IPS-NIHi7 (cell line): ENCODE results near the gene ARHGAP23.
A peak's percentile ranks its signal among the peaks of the same experiment; 100 is the strongest.

Source experiments
- DNase-seq: peaks from one replicate; pipeline ENCODE4 v3.0.0; 2012; ENCODE audit warnings: mixed read lengths; ENCODE audit errors: extremely low spot score

ARHGAP23 gene

DNA sequence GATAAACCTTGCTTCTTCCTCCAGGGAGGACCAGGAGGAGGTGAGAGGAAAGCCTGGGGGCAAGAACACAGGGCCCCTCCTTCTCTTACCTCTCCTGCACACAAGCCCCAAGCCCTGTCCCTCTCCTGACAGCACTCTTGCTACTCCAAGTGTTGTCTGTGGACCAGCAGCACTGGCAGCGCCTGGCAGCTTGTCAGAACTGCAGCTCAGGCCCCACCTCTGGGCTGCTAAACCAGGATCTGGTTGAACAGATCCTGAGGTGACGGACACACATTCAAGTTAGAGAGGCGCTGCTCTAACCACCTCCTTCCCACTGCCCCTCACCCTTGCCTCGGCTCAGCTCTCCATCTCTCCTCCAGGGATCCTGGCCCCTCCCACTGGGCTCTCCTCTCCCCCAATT is 121.0 kb downstream of the ARHGAP23 start:
- no peak for DNase-seq

DNA sequence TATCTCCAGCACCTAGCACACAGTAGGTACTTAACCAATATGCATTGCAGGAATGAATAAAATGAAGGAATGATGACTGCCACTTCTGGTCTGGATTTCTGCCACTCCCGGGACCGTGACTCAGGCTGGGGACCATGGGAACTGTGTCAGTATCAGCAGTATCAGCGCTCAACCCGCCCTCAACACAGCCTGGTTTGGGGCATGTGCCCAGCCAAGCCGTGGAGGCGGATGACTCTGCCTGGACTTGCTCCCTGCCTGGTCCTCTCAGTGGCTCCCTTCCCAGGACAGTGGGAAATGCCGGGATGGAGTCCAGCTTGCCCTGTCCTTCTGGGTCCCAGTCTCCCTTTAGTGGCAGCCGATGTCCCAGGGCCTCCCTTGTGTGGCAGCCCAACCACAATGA is 122.4 kb downstream of the ARHGAP23 start:
- no peak for DNase-seq

DNA sequence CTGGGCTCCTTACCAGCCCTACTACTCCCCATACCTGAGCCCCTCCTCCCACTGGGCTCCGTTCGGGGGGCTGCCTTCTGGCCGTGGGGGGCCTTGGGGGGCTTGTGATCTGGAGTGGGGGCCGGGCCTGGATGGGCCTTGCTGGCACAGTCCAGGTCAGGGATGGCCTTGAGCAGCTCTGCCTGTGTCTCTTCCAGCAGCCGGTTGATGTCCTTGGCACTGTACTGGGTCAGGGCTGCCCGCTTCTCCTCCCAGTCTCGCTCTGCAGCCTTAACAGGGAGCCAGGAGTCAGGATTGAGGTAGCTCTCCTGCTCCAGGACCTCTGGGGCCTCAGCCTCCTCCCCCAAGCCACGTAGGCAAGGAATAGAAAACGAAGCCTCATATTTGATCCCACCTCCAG is 122.9 kb downstream of the ARHGAP23 start:
- no peak for DNase-seq

DNA sequence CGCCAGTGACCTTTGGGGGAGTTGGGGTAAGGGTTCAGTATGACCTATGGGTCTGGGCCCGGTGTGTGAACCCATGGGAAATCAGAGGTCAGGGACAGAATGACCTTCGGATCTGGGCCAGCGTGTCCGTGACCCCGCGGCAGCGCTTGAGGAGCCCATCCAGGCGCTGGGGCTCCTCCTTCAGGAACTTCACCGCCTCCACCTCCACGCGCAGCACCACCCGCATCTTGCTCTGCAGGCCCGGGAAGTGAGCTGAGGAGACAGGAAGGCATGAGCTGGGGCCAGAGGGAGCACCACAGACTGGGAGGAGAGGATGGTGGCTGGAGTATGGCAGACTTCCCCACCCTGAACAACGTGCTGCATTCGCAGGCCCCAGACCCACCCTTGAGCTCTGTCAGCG is 124.1 kb downstream of the ARHGAP23 start:
- no peak for DNase-seq

DNA sequence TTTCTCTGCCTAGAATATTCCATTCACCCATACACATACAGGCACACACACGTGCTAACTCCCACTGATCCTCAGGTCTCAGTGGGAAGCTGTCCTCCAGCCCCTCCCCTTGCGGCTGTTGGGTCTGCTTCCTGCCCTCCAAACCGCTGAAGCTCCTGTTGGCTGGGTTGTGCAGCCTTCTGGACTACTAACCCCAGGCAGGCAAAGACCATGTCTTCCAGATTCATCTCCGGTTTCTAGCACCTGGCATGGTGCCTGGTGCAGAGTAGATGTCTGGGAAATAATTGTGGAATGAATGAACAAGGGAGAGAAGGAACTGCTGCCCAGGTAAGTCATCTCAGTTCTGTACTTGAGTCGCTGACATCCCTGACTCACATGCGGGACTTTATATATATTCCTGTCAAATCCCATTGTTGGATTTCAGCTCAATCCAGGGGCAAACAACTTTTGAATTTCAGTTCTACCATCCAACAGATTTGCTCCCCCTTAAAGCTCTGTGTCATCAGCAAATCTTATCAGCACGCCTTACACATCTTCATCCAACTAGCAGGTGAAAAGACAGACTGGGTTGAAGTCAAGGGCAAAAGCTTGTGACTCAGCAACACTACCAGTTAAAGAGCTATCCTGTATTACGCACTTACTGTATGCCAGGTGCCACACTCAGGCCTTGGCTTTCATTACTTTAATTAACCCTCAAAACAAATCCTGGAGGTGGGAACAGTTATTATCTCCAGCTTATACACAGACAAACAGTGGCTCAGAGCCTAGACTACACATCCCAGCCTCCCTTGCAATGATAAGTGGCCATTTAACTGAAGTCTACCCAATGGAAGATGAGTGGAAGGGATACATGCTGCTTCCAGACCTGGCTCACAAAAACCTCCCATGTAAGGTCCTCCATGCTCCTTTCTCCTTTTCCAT is 126.4 kb downstream of the ARHGAP23 start:
- no peak for DNase-seq

DNA sequence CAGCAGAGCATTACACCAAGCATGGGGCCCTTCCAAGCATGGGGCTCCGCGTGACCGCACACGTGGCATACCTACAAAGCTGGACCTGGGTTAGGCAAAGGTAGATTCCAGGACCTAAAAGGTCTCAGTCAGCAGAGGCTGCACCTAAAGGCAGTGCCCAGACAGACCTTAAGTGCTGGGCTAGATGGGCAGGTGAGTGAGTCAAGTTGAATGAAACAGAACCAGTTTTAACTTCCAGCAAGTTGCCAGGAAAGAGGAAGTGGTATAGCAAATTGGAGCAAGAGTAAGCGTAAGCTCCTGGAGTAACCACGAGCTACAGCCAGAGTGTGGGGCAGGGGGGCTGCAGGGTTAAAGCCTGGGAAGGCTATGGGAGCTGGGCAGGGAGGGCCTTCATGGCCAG is 128.0 kb downstream of the ARHGAP23 start:
- no peak for DNase-seq

DNA sequence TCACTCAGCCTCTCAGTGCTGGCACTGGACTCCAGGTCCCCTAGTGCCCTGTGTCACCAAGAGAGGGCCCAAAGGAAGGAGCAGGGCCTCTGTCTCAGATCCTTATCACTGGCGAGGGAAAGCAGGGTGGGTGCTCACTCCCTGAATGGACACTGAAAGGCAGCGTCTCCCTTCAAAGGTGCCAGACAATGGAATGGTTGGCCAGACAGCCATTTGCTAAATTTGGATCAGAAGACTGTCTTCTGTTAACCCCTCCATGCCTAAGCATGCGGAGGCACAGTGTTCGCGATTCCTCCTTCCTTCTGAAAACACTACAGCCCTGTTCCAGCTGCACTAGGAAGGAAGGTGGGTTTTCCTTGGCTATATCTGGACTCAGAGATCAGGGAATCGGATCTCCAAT is 129.1 kb downstream of the ARHGAP23 start:
- no peak for DNase-seq

DNA sequence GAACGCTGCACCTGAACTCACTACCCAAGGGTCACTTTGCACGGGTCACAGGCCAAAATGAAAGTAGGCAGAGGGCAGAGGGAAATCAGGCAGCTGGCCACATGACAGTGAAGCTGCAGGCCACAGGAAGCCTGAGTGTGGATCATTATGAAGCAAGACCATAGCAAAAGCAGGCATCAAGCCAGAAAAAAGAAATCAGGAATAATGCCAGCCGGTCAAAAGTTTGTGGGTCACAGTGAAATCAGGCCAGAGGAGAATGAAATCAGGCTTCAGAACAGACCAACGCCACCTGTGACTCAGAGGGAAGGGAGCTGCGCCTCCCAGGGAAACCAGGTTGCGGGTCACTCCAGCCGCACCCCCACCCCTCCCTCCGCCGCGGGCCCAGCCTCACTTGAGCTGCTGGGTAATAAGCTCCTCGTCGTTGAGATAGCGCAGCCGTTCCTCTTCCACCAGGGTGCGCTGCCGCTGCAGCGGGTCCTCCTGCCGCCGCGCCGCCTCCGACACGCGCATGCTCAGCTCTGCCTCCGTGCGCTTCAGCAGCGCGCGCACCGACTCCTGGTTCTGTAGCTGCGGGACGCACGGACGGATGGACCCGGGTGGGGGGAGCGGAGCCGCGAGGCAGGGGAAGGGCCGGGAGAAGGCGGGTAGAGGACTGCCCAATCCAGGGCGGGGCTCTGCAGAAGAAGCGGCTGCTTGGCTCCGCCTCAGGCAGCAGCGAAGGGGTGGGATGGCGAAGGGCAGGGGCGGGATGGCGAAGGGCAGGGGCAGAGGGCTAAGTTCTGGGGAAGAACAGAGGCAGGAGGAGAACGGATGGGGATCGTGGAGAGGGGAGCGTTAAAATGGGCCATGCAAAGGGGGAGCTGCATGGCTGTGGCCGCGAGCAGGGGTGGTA is 129.8 kb downstream of the ARHGAP23 start:
- DNase-seq = peak; percentile 97

DNA sequence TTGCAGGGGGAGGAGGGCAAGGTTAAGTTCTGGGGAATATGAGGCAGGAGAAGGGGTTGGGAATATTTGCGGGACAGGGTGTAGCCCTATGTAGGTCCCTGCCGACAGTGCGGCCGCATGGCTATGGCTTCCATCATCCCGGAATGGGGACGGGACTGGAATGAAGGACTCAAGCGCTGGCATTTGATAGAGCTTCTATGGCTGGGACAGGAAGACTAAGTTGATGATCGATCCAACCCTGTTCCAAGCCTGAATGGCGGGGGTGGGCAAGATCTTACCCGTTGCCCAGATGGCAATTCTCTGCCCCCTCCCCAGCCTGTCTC is 130.4 kb downstream of the ARHGAP23 start:
- DNase-seq = no peak

DNA sequence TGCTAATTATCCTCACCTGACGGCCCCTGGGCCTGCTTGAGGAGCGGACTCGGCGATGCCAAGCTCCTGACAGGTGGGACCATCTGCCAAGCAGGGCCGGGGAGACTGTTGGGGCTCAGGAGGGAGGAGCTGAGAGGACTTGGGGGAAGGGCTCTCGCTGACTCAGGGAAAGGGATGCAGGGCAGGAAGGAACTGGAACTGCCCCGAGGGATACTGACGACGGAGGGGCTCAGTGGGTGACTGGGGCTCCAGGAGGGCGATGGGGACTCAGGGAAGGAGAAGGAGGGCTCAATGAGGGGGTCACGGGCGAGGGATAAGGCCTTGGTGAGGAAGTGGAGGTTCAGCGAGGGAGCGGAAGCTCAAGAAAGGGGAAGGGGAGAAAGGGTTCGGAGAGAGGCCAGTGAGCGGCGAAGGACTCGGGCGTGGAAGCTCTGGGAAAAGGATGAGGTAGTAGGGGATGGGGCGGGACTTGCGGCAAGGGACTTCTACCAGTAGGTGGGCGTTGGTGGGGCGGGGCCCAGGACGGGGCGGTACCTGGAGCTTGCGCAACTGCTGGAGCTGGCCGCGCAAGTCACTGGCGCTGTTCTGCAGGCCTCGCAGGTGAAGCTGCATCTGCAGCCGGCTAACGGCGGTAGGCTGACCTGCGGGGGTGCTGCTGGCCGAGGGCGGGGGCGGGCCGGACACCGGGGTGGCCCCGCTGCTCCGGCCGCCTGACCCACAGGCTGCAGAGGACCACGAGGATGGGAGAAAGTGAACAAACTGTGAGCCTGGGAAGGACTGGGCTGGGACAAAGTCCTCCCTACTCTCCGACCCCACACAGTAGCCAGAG is 131.0 kb downstream of the ARHGAP23 start:
- peak; percentile 92 for DNase-seq

DNA sequence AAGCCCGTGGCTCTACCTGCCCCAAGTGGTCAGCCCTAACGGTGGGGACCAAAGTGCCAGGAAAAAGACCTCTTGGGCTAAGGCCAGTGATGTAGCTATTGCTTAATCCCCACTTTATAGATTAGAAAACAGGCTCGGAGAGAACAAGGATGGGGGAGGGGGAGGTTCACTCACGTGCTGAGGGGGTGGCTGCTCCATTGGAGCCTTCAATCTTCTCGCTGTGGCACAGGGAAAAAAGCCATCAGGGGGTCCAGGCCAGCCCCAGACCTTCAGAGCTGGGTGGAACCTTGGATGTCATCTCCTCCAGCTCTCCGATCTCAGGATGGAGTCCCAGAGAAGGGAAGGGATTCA is 131.6 kb downstream of the ARHGAP23 start:
- DNase-seq = no peak

DNA sequence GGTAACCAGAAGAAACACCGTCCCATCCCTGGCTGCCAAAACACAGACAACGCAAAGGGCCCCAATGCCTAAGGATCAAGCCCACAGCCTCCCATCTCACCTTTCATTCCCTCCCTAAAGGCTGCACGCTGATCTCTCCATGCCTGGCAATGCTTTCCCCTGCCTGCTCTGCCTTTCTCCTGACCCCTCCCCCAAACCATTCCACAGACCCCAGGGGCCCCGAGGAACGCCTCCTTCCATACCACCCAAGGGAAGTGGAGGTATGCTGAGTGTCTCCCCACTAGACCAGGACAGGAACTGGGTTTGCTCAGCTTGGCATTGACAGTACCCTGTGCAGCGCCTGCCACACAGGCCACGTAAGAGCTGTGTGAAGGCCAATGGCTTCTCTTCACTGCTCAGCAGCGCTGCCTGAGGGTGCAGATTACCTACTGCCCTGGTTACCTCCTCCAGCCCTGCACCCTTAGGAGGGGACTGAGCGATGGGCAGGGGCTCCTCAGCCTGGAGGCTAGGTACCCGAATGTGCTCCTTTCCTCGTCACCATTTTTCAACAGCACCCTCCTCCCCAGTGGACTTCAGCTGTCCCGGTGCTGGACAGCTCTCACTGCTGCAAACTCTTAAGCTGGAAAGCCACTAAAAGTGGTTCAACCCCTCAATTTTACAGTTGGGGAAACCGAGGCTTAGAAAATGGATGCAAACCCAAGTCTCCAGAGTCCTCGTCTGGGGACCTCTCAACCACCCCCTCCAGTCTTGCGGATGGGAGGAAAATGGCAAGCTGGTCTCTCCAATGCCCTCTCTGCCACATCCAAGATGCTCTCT is 132.4 kb downstream of the ARHGAP23 start:
- no peak for DNase-seq

DNA sequence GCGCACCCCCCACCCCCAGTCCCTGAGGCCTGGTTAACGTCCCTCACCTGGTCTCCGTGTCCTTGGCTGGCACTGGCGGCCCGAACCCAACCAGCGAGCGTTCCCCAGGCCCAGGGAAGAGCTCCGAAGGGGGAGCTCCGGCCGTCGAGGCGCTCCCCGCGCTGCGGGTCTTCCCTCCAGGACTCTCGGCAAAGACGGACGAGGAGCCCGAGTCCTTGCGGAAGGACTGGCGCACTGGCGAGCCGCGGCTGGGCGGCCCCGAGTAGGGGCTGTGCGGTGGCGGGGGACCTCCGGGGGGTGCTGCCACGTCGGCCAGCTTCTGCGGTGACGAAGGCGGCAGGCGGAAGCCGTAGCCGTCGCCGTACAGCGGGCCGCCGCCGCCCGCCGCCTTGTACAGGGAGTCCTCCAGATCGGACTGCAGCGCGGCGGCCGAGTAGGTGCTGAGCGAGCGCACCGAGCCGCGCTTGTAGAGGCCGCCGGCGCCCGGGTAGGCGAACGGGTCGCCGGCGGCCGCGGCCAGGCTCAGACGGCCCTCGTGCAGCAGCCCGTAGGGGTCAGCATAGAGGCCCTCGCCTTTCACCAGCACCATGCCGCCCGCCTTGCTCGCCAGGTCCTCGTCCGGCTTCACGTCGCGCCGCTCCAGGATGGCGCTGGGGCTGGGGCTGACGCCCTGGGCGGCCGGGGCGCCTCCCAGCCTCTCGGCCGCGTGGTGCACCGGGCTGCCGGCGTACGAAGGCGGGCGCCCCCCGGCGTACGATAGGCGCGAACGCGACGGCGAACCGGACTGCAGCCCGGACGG is 133.4 kb downstream of the ARHGAP23 start:
- no peak for DNase-seq
